Panc1 (cell line): ENCODE results near the gene CEBPB. TPM values are rescaled to one million over a fixed set of nuclear protein-coding genes. Genes with fewer than 3 reads are reported as not detected.

ENCODE experiments used
- ATAC-seq: fragments of 200-7000 bp; cut with Tn5 transposase; 2 replicates; pipeline ENCODE4 v1.9.1; 2020; ENCODE audit warnings: mild to moderate bottlenecking, moderate library complexity
- BruUV-seq: library from RNA; stranded (reverse); fragments of 400-500 nt; replicated peaks from 2 replicates; lab custom pipeline; 2021; lab: Mats Ljungman, UMichigan
- CTCF ChIA-PET: fragments of 300-600 bp; sonication (Branson Sonifier 250); formaldehyde crosslinking; loops from one replicate; lab custom pipeline; 2022; ENCODE audit warnings: antibody characterized with exemption; lab: Charles Lee
- POLR2A ChIA-PET: fragments of 300-600 bp; sonication (Branson Sonifier 250); formaldehyde crosslinking; loops from one replicate; lab custom pipeline; 2022; ENCODE audit warnings: antibody characterized with exemption; lab: Charles Lee
- DNase-seq: peaks from one replicate; pipeline ENCODE4 v3.0.0-alpha.2; 2010; ENCODE audit warnings: low read depth, low spot score
- H3K27ac ChIP-seq: 2 replicates; pipeline ENCODE4 v1.5.1; 2011; ENCODE audit warnings: mild to moderate bottlenecking, low read length, inconsistent platforms
- H3K27me3 ChIP-seq: fragments of 200-500 bp; sonication (Bioruptor generic); 2 replicates; pipeline ENCODE4 v1.6.0; 2014; ENCODE audit warnings: low read length, inconsistent platforms; ENCODE audit not compliant: control insufficient read depth, insufficient read depth
- H3K36me3 ChIP-seq: fragments of 200-500 bp; sonication (Bioruptor generic); 2 replicates; pipeline ENCODE4 v1.5.1; 2014; ENCODE audit warnings: inconsistent platforms, mild to moderate bottlenecking, low read length, moderate library complexity; ENCODE audit not compliant: control insufficient read depth, insufficient read depth
- H3K4me1 ChIP-seq: 2 replicates; pipeline ENCODE4 v1.5.1; 2011; ENCODE audit warnings: inconsistent platforms, mild to moderate bottlenecking, low read length, moderate library complexity; ENCODE audit not compliant: control insufficient read depth, insufficient read depth
- H3K4me3 ChIP-seq, 2 experiments: 2 replicates each; pipeline ENCODE4 v1.5.1; 2011 to 2012; ENCODE audit warnings: low read depth in 2 of 2, low read length in 2 of 2, mild to moderate bottlenecking in 2 of 2, inconsistent platforms in 1 of 2, moderate library complexity in 1 of 2
- H3K9me3 ChIP-seq: fragments of 200-500 bp; sonication (Bioruptor generic); 2 replicates; pipeline ENCODE4 v1.5.1; 2014; ENCODE audit warnings: low read depth, mild to moderate bottlenecking, inconsistent platforms, low read length, moderate library complexity; ENCODE audit not compliant: control insufficient read depth, insufficient read depth
- CTCF ChIP-seq: fragments of 450-650 bp; IDR thresholded peaks from 2 replicates; pipeline ENCODE4 v1.5.1; 2017; ENCODE audit warnings: mild to moderate bottlenecking
- POLR2AphosphoS5 ChIP-seq: IDR thresholded peaks from 2 replicates; pipeline ENCODE4 v1.6.1; 2012; ENCODE audit warnings: mild to moderate bottlenecking, low read depth, low read length, moderate library complexity
- REST ChIP-seq, 2 experiments: IDR thresholded peaks; 2 replicates each; pipeline ENCODE4 v1.6.1; 2011 to 2012; ENCODE audit warnings: low read depth in 2 of 2, control low read depth in 1 of 2, low read length in 1 of 2, mild to moderate bottlenecking in 1 of 2, moderate library complexity in 1 of 2; ENCODE audit not compliant: insufficient read depth in 1 of 2
- SIN3A ChIP-seq: IDR thresholded peaks from 2 replicates; pipeline ENCODE4 v1.6.1; 2012; ENCODE audit warnings: low read depth, mild to moderate bottlenecking, low read length, moderate library complexity, borderline replicate concordance; ENCODE audit not compliant: insufficient read depth
- TCF7L2 ChIP-seq: IDR thresholded peaks from 2 replicates; pipeline ENCODE4 v1.6.1; 2011; ENCODE audit warnings: mild to moderate bottlenecking, low read depth, low read length, inconsistent platforms
- in situ Hi-C: cut with HindIII; loops from 2 replicates; pipeline ENCODE4 v1.10.0; 2016; ENCODE audit warnings: low sequenced_read_pairs, low pct_unique_long_range_greater_than_20kb
- intact Hi-C: fragments of 100-400 bp; cut with micrococcal nuclease; formaldehyde crosslinking; loops from one replicate; pipeline ENCODE4 v1.10.0; 2022; ENCODE audit not compliant: unreplicated experiment
- total RNA-seq: library from RNA; stranded (reverse); gene quantifications from one replicate; pipeline ENCODE4 v1.2.1, GENCODE V29; 2021; ENCODE audit not compliant: unreplicated experiment

Gene CEBPB
- total RNA-seq, 1 experiment from 2014 or later: 52.1 TPM

- H3K36me3 ChIP-seq: no peaks in the 10 kb centered on the region
- H3K4me3 ChIP-seq: no peak overlapping the region
- ATAC-seq (no peak), DNase-seq (no peak)
- no peak for TF ChIP-seq POLR2AphosphoS5
- TF ChIP-seq REST (IDR thresholded peaks at IDR 0.05; ENCODE audit: insufficient read depth in 1 of 2, low read depth in 2 of 2, low read length in 1 of 2): no peak
- TF ChIP-seq SIN3A: no peak
- TF ChIP-seq TCF7L2: no peak
- TF ChIP-seq CTCF: no peak
- H3K27ac ChIP-seq: no peak overlapping the region
- no peaks in the 10 kb centered on the region for H3K4me1 ChIP-seq
- CTCF ChIA-PET: interaction anchor here (0.6 kb wide), 1 partner anchor 470 kb away, joined by 8 read pairs; no protein-coding TSS in a partner anchor
- BruUV-seq: no TSS peak
- POLR2A ChIA-PET: interaction anchor here (0.6 kb wide), 1 partner anchor 44 kb away, joined by 3 read pairs; no protein-coding TSS in a partner anchor
- no peaks in the 10 kb centered on the region for H3K27me3 ChIP-seq
- no peaks in the 10 kb centered on the region for H3K9me3 ChIP-seq
- in situ Hi-C loops (no loop called here), intact Hi-C loops (no loop called here)
Measured at GRCh38 chr20:50218987-50219435, 28.4 kb downstream of the CEBPB start.

- Histone ChIP-seq H3K9me3 (no peaks in the 10 kb centered on the region), H3K36me3 (no peaks in the 10 kb centered on the region), H3K4me3 (no peak overlapping the region), H3K4me1 (no peaks in the 10 kb centered on the region), H3K27ac (no peak overlapping the region), H3K27me3 (no peaks in the 10 kb centered on the region)
- intact Hi-C loops (no loop called here), in situ Hi-C loops (no loop called here)
- no peak for ATAC-seq
- TF ChIP-seq POLR2AphosphoS5: no peak
- ChIA-PET CTCF (no interaction called here), POLR2A (interaction anchor here (0.6 kb wide), 1 partner anchor 44 kb away, joined by 3 read pairs; no protein-coding TSS in a partner anchor)
- BruUV-seq: no TSS peak
- no peak for DNase-seq
Measured at GRCh38 chr20:50219600-50219999, 29.0 kb downstream of the CEBPB start.

- ATAC-seq (no peak), DNase-seq (no peak)
- Histone ChIP-seq H3K27me3 (no peaks in the 10 kb centered on the region), H3K4me1 (no peaks in the 10 kb centered on the region), H3K4me3 (no peak overlapping the region), H3K27ac (no peak overlapping the region), H3K36me3 (no peaks in the 10 kb centered on the region), H3K9me3 (no peaks in the 10 kb centered on the region)
- in situ Hi-C loops (no loop called here), intact Hi-C loops (no loop called here)
- BruUV-seq: no TSS peak
- ChIA-PET POLR2A (interaction anchor here (0.7 kb wide), 1 partner anchor 376 kb away, joined by 3 read pairs; no protein-coding TSS in a partner anchor), CTCF (no interaction called here)
- no peak for TF ChIP-seq SIN3A
- no peak for TF ChIP-seq TCF7L2
- TF ChIP-seq REST (IDR thresholded peaks at IDR 0.05; ENCODE audit: insufficient read depth in 1 of 2, low read depth in 2 of 2, low read length in 1 of 2): no peak
- no peak for TF ChIP-seq POLR2AphosphoS5
- no peak for TF ChIP-seq CTCF
Measured at GRCh38 chr20:50220093-50220893, 29.7 kb downstream of the CEBPB start.
